Upper lobe of left lung (tissue), 6 donors: Measurements from ENCODE around the gene LACTB. TPM values are rescaled to one million over a fixed set of nuclear protein-coding genes. Genes with fewer than 3 reads are reported as not detected.

Source experiments
- ATAC-seq, 2 donors: fragments of 200-7000 bp; cut with Tn5 transposase; one replicate each; pipeline ENCODE4 v1.9.1; 2022; ENCODE audit warnings: mild to moderate bottlenecking in 2 of 2, moderate library complexity in 2 of 2; ENCODE audit not compliant: low FRiP score in 2 of 2
- DNase-seq, 2 donors: peaks; one replicate each; pipeline ENCODE4 v3.0.0-alpha.2; 2019 to 2020
- H3K27ac ChIP-seq, 4 donors: fragments of 200-600 bp; sonication (generic); one replicate each; pipeline ENCODE4 v1.5.1; 2016 to 2019
- H3K27me3 ChIP-seq, 4 donors: fragments of 200-600 bp; sonication (generic); one replicate each; pipeline ENCODE4 v1.5.1; 2017 to 2019
- H3K36me3 ChIP-seq, 4 donors: fragments of 200-600 bp; sonication (generic); one replicate each; pipeline ENCODE4 v1.5.1; 2016 to 2019
- H3K4me1 ChIP-seq, 4 donors: fragments of 200-600 bp; sonication (generic); one replicate each; pipeline ENCODE4 v1.5.1; 2018 to 2019
- H3K4me3 ChIP-seq, 4 donors: fragments of 200-600 bp; sonication (generic); one replicate each; pipeline ENCODE4 v1.5.1; 2017 to 2019; ENCODE audit warnings: mild to moderate bottlenecking in 2 of 4, moderate library complexity in 1 of 4
- H3K9me3 ChIP-seq, 4 donors: fragments of 200-600 bp; sonication (generic); one replicate each; pipeline ENCODE4 v1.5.1; 2018 to 2019
- CTCF ChIP-seq, 6 experiments: fragments of 450-650 bp in 4 of 6; fragments of 200-600 bp in 2 of 6; sonication (generic) in 2 of 6; IDR thresholded peaks; one replicate each; pipeline ENCODE4 v1.5.1; 2016 to 2019; ENCODE audit warnings: antibody characterized with exemption in 6 of 6
- EP300 ChIP-seq, 4 donors: sonication (generic); formaldehyde crosslinking; IDR thresholded peaks; one replicate each; pipeline ENCODE4 v1.5.1; 2017; ENCODE audit warnings: antibody characterized with exemption in 4 of 4, control low read depth in 2 of 4
- POLR2A ChIP-seq, 4 donors: fragments of 450-650 bp; IDR thresholded peaks; one replicate each; pipeline ENCODE4 v1.5.1; 2016 to 2017; ENCODE audit warnings: antibody characterized with exemption in 4 of 4, mild to moderate bottlenecking in 2 of 4
- POLR2AphosphoS5 ChIP-seq, 2 donors: sonication (generic); formaldehyde crosslinking; IDR thresholded peaks; one replicate each; pipeline ENCODE4 v1.5.1; 2017; ENCODE audit warnings: antibody characterized with exemption in 2 of 2
- WGBS, 2 donors: methylation state at CpG; one replicate each; pipeline ENCODE4 v1.1.5; 2017 to 2018; 5-methylcytosine and 5-hydroxymethylcytosine counted together
- total RNA-seq, 6 donors: library from RNA; depleted of rRNA in 4 of 6; stranded (reverse); fragments of >200 nt in 4 of 6; gene quantifications; one replicate each; pipeline versions ENCODE4 v1.1.0 to v1.2.1, GENCODE V29; 2016 to 2021
- donor health status: DM: no; HTN: no; CAD: no; lungs with moderate emphysema.
- donor health status: DM: no; HTN: yes; CAD: no; lungs with severe emphysema.

LACTB gene
- total RNA-seq, 6 donors from 2014 or later, result 18.4 to 31.5 (median 23.1) TPM

GRCh38 chr15:63079947-63080626, 41.6 kb upstream of the LACTB start:
- H3K9me3 ChIP-seq, result no peaks in the 10 kb centered on the region
- H3K4me3 ChIP-seq, result no peak overlapping the region
- H3K4me1 ChIP-seq, result peaks cover 0 to 24% (median 6%) of the 10 kb centered on the region in 4 donors
- no peak overlapping the region for H3K27ac ChIP-seq
- peak in 1 of 2 donors; percentile 34 for ATAC-seq
- H3K36me3 ChIP-seq, result no peaks in the 10 kb centered on the region
- TF ChIP-seq POLR2A (IDR thresholded peaks at IDR 0.05) (no peak), EP300 (IDR thresholded peaks at IDR 0.05) (no peak), CTCF (IDR thresholded peaks at IDR 0.05) (no peak), POLR2AphosphoS5 (IDR thresholded peaks at IDR 0.05) (no peak)
- no peaks in the 10 kb centered on the region for H3K27me3 ChIP-seq
- WGBS, 2 donors, result 86 to 93% methylated on average over 12 to 13 of the region's 13 CpGs
- DNase-seq, result no peak

- no peak for ATAC-seq
Measured at GRCh38 chr15:63080634-63081250, 40.9 kb upstream of the LACTB start.

GRCh38 chr15:63082366-63082765, 39.3 kb upstream of the LACTB start:
- no peaks in the 10 kb centered on the region for H3K9me3 ChIP-seq
- H3K4me1 ChIP-seq, result peaks cover 0 to 12% (median 0%) of the 10 kb centered on the region in 4 donors
- H3K27ac ChIP-seq, result peak overlapping the region in 1 of 4 donors; percentile 36
- TF ChIP-seq EP300 (IDR thresholded peaks at IDR 0.05), result no peak
- TF ChIP-seq CTCF (IDR thresholded peaks at IDR 0.05), result no peak
- no peak for TF ChIP-seq POLR2AphosphoS5 (IDR thresholded peaks at IDR 0.05)
- TF ChIP-seq POLR2A (IDR thresholded peaks at IDR 0.05), result no peak
- no peak for ATAC-seq
- H3K27me3 ChIP-seq, result no peaks in the 10 kb centered on the region
- DNase-seq, result no peak
- 65 to 69% methylated on average over 2 to 4 of the region's 4 CpGs for WGBS, 2 donors
- no peaks in the 10 kb centered on the region for H3K36me3 ChIP-seq
- no peak overlapping the region for H3K4me3 ChIP-seq

More at GRCh38 chr15:63080634-63081250, 40.9 kb upstream of the LACTB start:
- Histone ChIP-seq H3K27me3 (no peaks in the 10 kb centered on the region), H3K9me3 (no peaks in the 10 kb centered on the region), H3K36me3 (no peaks in the 10 kb centered on the region), H3K4me3 (no peak overlapping the region), H3K27ac (no peak overlapping the region), H3K4me1 (peaks cover 0 to 18% (median 4%) of the 10 kb centered on the region in 4 donors)
- TF ChIP-seq POLR2A (IDR thresholded peaks at IDR 0.05), result no peak
- TF ChIP-seq CTCF (IDR thresholded peaks at IDR 0.05), result no peak
- TF ChIP-seq EP300 (IDR thresholded peaks at IDR 0.05), result no peak
- DNase-seq, result no peak
- 84 to 88% methylated on average over 10 of the region's 10 CpGs for WGBS, 2 donors

- no peak for TF ChIP-seq POLR2A (IDR thresholded peaks at IDR 0.05)
- TF ChIP-seq POLR2AphosphoS5 (IDR thresholded peaks at IDR 0.05), result no peak
- no peak for TF ChIP-seq CTCF (IDR thresholded peaks at IDR 0.05)
- no peak for TF ChIP-seq EP300 (IDR thresholded peaks at IDR 0.05)
- H3K36me3 ChIP-seq, result no peaks in the 10 kb centered on the region
- 83 to 90% methylated on average over 12 of the region's 12 CpGs for WGBS, 2 donors
- H3K27me3 ChIP-seq, result no peaks in the 10 kb centered on the region
- H3K4me3 ChIP-seq, result no peak overlapping the region
- ATAC-seq, result peak in 1 of 2 donors; percentile 19
- H3K27ac ChIP-seq, result no peak overlapping the region
- no peak for DNase-seq
- H3K4me1 ChIP-seq, result peaks cover 0 to 12% (median 0%) of the 10 kb centered on the region in 4 donors
- H3K9me3 ChIP-seq, result no peaks in the 10 kb centered on the region
Measured at GRCh38 chr15:63083044-63083443, 38.6 kb upstream of the LACTB start.
